ENCODE data around the gene DPYSL4.

- TF ChIP-seq, protein P1, sequence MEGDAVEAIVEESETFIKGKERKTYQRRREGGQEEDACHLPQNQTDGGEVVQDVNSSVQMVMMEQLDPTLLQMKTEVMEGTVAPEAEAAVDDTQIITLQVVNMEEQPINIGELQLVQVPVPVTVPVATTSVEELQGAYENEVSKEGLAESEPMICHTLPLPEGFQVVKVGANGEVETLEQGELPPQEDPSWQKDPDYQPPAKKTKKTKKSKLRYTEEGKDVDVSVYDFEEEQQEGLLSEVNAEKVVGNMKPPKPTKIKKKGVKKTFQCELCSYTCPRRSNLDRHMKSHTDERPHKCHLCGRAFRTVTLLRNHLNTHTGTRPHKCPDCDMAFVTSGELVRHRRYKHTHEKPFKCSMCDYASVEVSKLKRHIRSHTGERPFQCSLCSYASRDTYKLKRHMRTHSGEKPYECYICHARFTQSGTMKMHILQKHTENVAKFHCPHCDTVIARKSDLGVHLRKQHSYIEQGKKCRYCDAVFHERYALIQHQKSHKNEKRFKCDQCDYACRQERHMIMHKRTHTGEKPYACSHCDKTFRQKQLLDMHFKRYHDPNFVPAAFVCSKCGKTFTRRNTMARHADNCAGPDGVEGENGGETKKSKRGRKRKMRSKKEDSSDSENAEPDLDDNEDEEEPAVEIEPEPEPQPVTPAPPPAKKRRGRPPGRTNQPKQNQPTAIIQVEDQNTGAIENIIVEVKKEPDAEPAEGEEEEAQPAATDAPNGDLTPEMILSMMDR (IDR thresholded peaks at IDR 0.05): no peak
- no peak for TF ChIP-seq POLR2A (IDR thresholded peaks at IDR 0.05)
Measured at GRCh38 chr10:132223611-132224342, 37.0 kb downstream of the DPYSL4 start.

Data from upper lobe of left lung (tissue), 4 donors.